Vagina (tissue), 2 donors: Measurements from ENCODE around the gene NCBP1. TPM values are rescaled to one million over a fixed set of nuclear protein-coding genes. Genes with fewer than 3 reads are reported as not detected.

Experiments
- DNase-seq, 2 donors: peaks; one replicate each; pipeline ENCODE4 v3.0.0-alpha.2; 2017; ENCODE audit errors: extremely low spot score in 2 of 2
- H3K27ac ChIP-seq: fragments of 200-600 bp; sonication (generic); one replicate; pipeline ENCODE4 v1.5.1; 2019
- H3K27me3 ChIP-seq: fragments of 200-600 bp; sonication (generic); one replicate; pipeline ENCODE4 v1.5.1; 2019
- H3K36me3 ChIP-seq, 2 donors: fragments of 200-600 bp; sonication (generic); one replicate each; pipeline ENCODE4 v1.5.1; 2017 to 2019
- H3K4me1 ChIP-seq: fragments of 200-600 bp; sonication (generic); one replicate; pipeline ENCODE4 v1.5.1; 2019
- H3K4me3 ChIP-seq, 2 donors: fragments of 200-600 bp; sonication (generic); 1 replicate in 1 of 2; 2 replicates in 1 of 2; pipeline ENCODE4 v1.5.1; 2016 to 2019
- H3K9me3 ChIP-seq: fragments of 200-600 bp; sonication (generic); one replicate; pipeline ENCODE4 v1.5.1; 2019
- CTCF ChIP-seq, 3 experiments: fragments of 450-650 bp in 2 of 3; fragments of 200-600 bp in 1 of 3; sonication (generic) in 1 of 3; IDR thresholded peaks; one replicate each; pipeline ENCODE4 v1.5.1; 2017 to 2019; ENCODE audit warnings: antibody characterized with exemption in 3 of 3, mild to moderate bottlenecking in 2 of 3, moderate library complexity in 2 of 3
- POLR2A ChIP-seq, 2 donors: fragments of 450-650 bp; IDR thresholded peaks; one replicate each; pipeline ENCODE4 v1.6.1; 2017; ENCODE audit warnings: antibody characterized with exemption in 2 of 2, mild to moderate bottlenecking in 2 of 2, moderate library complexity in 2 of 2
- POLR2AphosphoS5 ChIP-seq, 2 donors: sonication (generic); formaldehyde crosslinking; IDR thresholded peaks; one replicate each; pipeline ENCODE4 v1.9.0; 2017; ENCODE audit warnings: antibody characterized with exemption in 2 of 2, mild to moderate bottlenecking in 2 of 2, low read depth in 1 of 2; ENCODE audit not compliant: insufficient read depth in 1 of 2
- intact Hi-C: fragments of 100-400 bp; cut with DNase I; formaldehyde crosslinking; loops from one replicate; pipeline ENCODE4 v1.15.1; 2023
- total RNA-seq: library from RNA; depleted of rRNA; stranded (reverse); fragments of >200 nt; gene quantifications from one replicate; pipeline ENCODE4 v1.2.3, GENCODE V29; 2016

NCBP1 gene
- total RNA-seq, 1 donor from 2014 or later, result 23.3 TPM

GRCh38 chr9:97682242-97682641, 48.6 kb downstream of the NCBP1 start:
- Histone ChIP-seq H3K9me3 (no peaks in the 10 kb centered on the region), H3K4me1 (no peaks in the 10 kb centered on the region), H3K36me3 (peaks cover 0 to 49% of the 10 kb centered on the region in 2 donors), H3K27me3 (no peaks in the 10 kb centered on the region), H3K4me3 (no peak overlapping the region), H3K27ac (no peak overlapping the region)
- TF ChIP-seq CTCF (IDR thresholded peaks at IDR 0.05) (no peak), POLR2A (IDR thresholded peaks at IDR 0.05) (no peak), POLR2AphosphoS5 (IDR thresholded peaks at IDR 0.05; ENCODE audit: insufficient read depth in 1 of 2, low read depth in 1 of 2) (no peak)
- no peak for DNase-seq
- intact Hi-C loops, result no loop called here

- no peak for TF ChIP-seq POLR2AphosphoS5 (IDR thresholded peaks at IDR 0.05; ENCODE audit: insufficient read depth in 1 of 2, low read depth in 1 of 2)
- no peak for TF ChIP-seq POLR2A (IDR thresholded peaks at IDR 0.05)
- no peak for TF ChIP-seq CTCF (IDR thresholded peaks at IDR 0.05)
- H3K27ac ChIP-seq, result no peak overlapping the region
- intact Hi-C loops, result no loop called here
- no peaks in the 10 kb centered on the region for H3K27me3 ChIP-seq
- no peak overlapping the region for H3K4me3 ChIP-seq
- H3K9me3 ChIP-seq, result no peaks in the 10 kb centered on the region
- peaks cover 0 to 47% of the 10 kb centered on the region in 2 donors for H3K36me3 ChIP-seq
- no peak for DNase-seq
- H3K4me1 ChIP-seq, result peaks cover 13% of the 10 kb centered on the region
Observed at GRCh38 chr9:97688654-97689053, 55.0 kb downstream of the NCBP1 start.

GRCh38 chr9:97689401-97690180, 56.0 kb downstream of the NCBP1 start:
- no peak overlapping the region for H3K4me3 ChIP-seq
- no peak for DNase-seq
- intact Hi-C loops, result no loop called here
- H3K27me3 ChIP-seq, result no peaks in the 10 kb centered on the region
- no peaks in the 10 kb centered on the region for H3K9me3 ChIP-seq
- no peak overlapping the region for H3K27ac ChIP-seq
- peaks cover 0 to 38% of the 10 kb centered on the region in 2 donors for H3K36me3 ChIP-seq
- TF ChIP-seq POLR2A (IDR thresholded peaks at IDR 0.05) (no peak), POLR2AphosphoS5 (IDR thresholded peaks at IDR 0.05; ENCODE audit: insufficient read depth in 1 of 2, low read depth in 1 of 2) (no peak), CTCF (IDR thresholded peaks at IDR 0.05) (no peak)
- H3K4me1 ChIP-seq, result peaks cover 22% of the 10 kb centered on the region

GRCh38 chr9:97694769-97695168, 61.1 kb downstream of the NCBP1 start:
- Histone ChIP-seq H3K4me1 (peaks cover 48% of the 10 kb centered on the region), H3K27ac (no peak overlapping the region), H3K4me3 (no peak overlapping the region), H3K9me3 (no peaks in the 10 kb centered on the region), H3K36me3 (peaks cover 0 to 25% of the 10 kb centered on the region in 2 donors), H3K27me3 (no peaks in the 10 kb centered on the region)
- intact Hi-C loops, result no loop called here
- TF ChIP-seq POLR2A (IDR thresholded peaks at IDR 0.05) (no peak), POLR2AphosphoS5 (IDR thresholded peaks at IDR 0.05; ENCODE audit: insufficient read depth in 1 of 2, low read depth in 1 of 2) (no peak), CTCF (IDR thresholded peaks at IDR 0.05) (no peak)
- no peak for DNase-seq

GRCh38 chr9:97695390-97695789, 61.8 kb downstream of the NCBP1 start:
- peaks cover 0 to 19% of the 10 kb centered on the region in 2 donors for H3K36me3 ChIP-seq
- intact Hi-C loops, result no loop called here
- no peaks in the 10 kb centered on the region for H3K27me3 ChIP-seq
- H3K27ac ChIP-seq, result no peak overlapping the region
- H3K4me3 ChIP-seq, result peak overlapping the region; percentile 93 to 99
- no peak for DNase-seq
- no peaks in the 10 kb centered on the region for H3K9me3 ChIP-seq
- TF ChIP-seq CTCF (IDR thresholded peaks at IDR 0.05), result no peak
- peaks cover 48% of the 10 kb centered on the region for H3K4me1 ChIP-seq
